Omental fat pad (tissue), 4 donors: ENCODE measurements around the gene PCMTD2. TPM values are rescaled to one million over a fixed set of nuclear protein-coding genes. Genes with fewer than 3 reads are reported as not detected.

ENCODE experiments used
- ATAC-seq: fragments of 150-250 bp; one replicate; pipeline ENCODE4 v1.9.1; 2016; ENCODE audit warnings: mild to moderate bottlenecking, moderate library complexity; ENCODE audit not compliant: low FRiP score
- DNase-seq: peaks from one replicate; pipeline ENCODE4 v3.0.0-alpha.2; 2019; ENCODE audit warnings: low spot score
- total RNA-seq, 4 donors: library from RNA; depleted of rRNA; stranded (reverse); fragments of >200 nt; gene quantifications; one replicate each; pipeline ENCODE4 v1.1.0, GENCODE V29; 2016
- TF ChIP-seq, protein P1 (sequence below), 3 donors: fragments of 450-650 bp; IDR thresholded peaks; one replicate each; pipeline ENCODE4 v1.5.1; 2016 to 2017; ENCODE audit warnings: antibody characterized with exemption in 3 of 3, mild to moderate bottlenecking in 3 of 3, moderate library complexity in 2 of 3

The PCMTD2 gene
- total RNA-seq, 4 donors from 2014 or later = 31.7 to 97.9 (median 70.7) TPM

DNA sequence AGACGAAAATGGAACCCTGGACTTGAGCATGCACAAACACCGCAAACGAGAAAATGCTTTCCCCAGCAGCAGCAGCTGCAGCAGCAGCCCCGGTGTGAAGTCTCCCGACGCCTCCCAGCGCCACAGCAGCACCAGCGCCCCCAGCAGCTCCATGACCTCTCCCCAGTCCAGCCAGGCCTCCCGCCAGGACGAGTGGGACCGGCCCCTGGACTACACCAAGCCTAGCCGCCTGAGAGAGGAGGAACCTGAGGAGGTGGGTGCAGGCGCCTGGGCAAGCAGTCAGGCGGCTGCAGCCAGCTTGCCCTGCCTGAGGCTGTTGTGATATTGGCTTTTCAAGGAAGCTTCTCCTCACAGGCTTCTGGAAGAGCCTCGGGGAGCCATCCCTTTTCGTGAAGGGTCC, 35.8 kb upstream of the PCMTD2 start:
- DNase-seq = no peak
- TF ChIP-seq, protein P1, sequence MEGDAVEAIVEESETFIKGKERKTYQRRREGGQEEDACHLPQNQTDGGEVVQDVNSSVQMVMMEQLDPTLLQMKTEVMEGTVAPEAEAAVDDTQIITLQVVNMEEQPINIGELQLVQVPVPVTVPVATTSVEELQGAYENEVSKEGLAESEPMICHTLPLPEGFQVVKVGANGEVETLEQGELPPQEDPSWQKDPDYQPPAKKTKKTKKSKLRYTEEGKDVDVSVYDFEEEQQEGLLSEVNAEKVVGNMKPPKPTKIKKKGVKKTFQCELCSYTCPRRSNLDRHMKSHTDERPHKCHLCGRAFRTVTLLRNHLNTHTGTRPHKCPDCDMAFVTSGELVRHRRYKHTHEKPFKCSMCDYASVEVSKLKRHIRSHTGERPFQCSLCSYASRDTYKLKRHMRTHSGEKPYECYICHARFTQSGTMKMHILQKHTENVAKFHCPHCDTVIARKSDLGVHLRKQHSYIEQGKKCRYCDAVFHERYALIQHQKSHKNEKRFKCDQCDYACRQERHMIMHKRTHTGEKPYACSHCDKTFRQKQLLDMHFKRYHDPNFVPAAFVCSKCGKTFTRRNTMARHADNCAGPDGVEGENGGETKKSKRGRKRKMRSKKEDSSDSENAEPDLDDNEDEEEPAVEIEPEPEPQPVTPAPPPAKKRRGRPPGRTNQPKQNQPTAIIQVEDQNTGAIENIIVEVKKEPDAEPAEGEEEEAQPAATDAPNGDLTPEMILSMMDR (IDR thresholded peaks at IDR 0.05) = no peak
- ATAC-seq = no peak

DNA sequence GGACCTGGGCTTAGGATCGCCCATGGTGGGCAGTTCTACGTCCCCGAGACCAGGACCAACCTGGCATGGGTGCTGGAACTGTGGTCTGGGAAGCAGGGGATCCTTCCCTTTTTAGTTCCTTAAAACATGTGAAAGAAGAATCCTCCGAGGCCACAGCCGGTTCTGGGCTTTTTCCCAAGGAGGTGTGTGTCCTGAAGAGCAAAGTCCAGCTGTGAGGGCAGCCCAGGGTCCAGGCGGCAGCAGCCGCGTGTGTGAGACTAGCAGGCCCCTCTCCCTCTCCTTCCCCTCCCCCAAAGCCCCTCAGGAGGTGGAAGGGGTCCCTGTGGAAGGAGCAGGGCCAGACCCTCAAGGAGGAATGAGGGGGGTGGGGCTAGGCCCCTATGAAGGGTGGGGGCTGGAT, 35.1 kb upstream of the PCMTD2 start:
- no peak for ATAC-seq
- TF ChIP-seq, protein P1 (IDR thresholded peaks at IDR 0.05) = no peak

DNA sequence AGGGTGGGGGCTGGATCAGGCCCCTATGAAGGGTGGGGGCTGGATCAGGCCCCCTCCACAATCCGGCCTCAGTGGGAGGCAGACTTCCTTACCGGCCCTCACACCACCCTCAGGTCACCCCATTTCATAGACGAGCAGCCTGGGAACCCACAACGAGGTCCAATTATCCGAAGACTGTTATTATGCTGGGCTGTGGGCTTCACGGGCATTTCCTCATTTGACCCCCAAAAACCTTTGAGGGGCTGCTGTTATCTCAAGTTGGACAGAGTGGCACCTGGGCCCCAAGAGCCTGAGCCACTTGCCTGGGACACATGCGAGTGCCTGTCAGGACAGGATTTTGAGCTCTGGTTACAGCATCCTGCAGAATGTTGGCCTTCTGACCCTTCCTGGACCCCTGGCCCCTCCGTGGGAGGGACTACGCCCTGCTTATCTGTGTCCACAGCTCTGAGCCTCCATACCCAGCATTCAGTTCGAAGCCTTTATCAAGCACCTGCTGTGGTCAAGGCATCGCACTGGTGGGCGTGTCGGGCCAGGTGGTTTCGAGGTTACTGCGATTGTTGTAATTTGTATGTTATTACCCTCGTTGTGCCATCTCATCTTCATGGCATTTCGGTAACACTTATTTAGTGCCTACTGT, 34.5 kb upstream of the PCMTD2 start:
- no peak for ATAC-seq
- TF ChIP-seq, protein P1 (IDR thresholded peaks at IDR 0.05) = no peak

More for the DNA sequence above, 35.1 kb upstream of the PCMTD2 start:
- no peak for DNase-seq

DNA sequence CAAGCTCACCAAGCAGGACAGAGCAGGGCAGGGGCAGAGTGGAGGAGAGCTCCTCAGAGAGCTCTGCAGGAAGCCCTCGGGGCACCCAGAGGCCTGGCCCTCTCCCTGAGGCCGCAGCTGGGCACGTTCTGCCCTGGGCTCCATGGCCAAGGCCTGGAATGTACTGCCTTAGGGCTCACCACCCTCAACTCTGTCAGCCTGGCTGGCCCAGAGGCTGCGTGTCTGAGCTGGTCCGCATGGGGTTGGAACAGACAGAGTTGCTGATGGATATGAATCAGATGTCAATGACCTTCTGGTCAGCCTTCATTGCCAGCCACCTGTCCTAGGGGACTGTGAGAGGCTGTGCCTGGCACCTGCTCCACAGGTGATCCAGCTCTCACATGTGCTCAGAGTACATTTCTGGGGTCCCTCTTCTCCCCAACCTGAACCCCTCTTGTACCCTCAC, 33.2 kb upstream of the PCMTD2 start:
- no peak for DNase-seq
- TF ChIP-seq, protein P1 (IDR thresholded peaks at IDR 0.05) = no peak
- peak; percentile 17 for ATAC-seq

More for the DNA sequence above, 34.5 kb upstream of the PCMTD2 start:
- DNase-seq = no peak

DNA sequence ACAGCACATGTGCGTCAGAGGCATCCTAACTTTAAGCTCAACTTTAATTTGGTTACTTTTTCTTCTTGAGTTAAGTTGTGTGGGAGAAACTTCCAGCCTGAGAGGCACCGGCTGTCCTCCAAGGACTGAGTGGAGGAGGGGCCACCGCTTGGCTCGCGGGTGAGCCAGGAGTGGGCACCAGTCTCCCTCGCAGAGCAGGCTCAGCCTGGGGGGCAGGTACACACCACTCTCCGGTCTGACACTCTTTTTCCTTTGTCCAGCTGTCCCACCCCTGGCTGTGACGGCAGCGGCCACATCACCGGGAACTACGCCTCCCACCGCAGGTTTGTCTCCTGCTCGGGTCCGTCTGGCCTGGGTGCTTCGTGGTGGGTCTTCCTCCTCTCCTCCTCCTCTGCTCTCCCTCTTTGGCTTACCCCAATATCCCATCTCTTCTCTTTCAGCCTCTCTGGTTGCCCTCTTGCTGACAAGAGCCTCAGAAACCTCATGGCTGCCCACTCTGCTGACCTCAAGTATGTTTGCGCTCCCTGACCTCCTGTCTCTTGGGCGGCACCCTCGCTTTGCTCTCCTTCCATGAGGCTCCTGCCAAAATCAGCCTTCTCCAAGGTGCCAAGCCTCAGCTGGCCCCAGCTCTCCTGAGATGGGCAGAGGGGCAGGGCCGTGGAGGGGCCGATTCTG, 32.6 kb upstream of the PCMTD2 start:
- ATAC-seq (no peak), DNase-seq (no peak)
- TF ChIP-seq, protein P1 (IDR thresholded peaks at IDR 0.05) = no peak

DNA sequence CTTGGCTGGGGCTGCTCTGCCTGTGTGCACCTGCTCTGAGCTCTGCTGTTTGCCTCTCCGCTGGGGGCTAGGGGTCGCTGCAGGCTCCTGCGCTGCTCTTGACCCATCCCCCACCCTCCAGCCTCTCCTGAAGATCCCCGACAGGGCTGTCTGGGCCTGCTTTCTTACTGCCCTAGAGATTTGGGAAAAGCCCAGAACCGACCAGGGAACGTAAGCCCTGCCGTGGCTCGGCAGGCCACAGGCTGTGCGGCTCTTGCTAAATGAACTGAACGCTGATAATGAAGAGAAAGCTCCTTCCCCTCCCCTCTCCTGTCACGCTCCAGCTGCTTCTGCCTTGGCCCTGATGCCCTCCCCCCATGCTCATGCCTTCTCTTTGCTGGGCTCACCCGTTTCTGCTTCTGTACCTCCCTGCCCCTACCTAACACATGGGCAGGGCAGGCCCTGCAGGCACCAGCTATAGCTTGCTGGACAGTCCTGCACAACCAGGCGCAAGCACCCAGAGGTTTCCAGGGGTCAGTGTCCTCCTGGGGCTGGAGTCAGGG, 32.0 kb upstream of the PCMTD2 start:
- TF ChIP-seq, protein P1 (IDR thresholded peaks at IDR 0.05) = no peak
- ATAC-seq (peak; percentile 66), DNase-seq (no peak)
